Testis (tissue), 3 donors: ENCODE measurements around the gene SOWAHA. TPM values are rescaled to one million over a fixed set of nuclear protein-coding genes. Genes with fewer than 3 reads are reported as not detected.

Experiments used
- DNase-seq: peaks from one replicate; pipeline ENCODE4 v3.0.0-alpha.2; 2019
- H3K27ac ChIP-seq, 2 donors: fragments of 200-600 bp; sonication (generic); one replicate each; pipeline ENCODE4 v1.5.1; 2019
- H3K27me3 ChIP-seq: fragments of 200-600 bp; sonication (generic); one replicate; pipeline ENCODE4 v1.5.1; 2019
- H3K36me3 ChIP-seq: fragments of 200-600 bp; sonication (generic); one replicate; pipeline ENCODE4 v1.5.1; 2017; ENCODE audit warnings: low read depth; ENCODE audit errors: missing control alignments
- H3K4me1 ChIP-seq: fragments of 200-600 bp; sonication (generic); one replicate; pipeline ENCODE4 v1.5.1; 2019
- H3K4me3 ChIP-seq, 2 donors: fragments of 200-600 bp; sonication (generic); one replicate each; pipeline ENCODE4 v1.5.1; 2017 to 2019
- H3K9me3 ChIP-seq: fragments of 200-600 bp; sonication (generic); one replicate; pipeline ENCODE4 v1.5.1; 2017
- CTCF ChIP-seq, 3 experiments: fragments of 450-650 bp in 2 of 3; fragments of 200-600 bp in 1 of 3; sonication (generic) in 1 of 3; IDR thresholded peaks; one replicate each; pipeline ENCODE4 v1.5.1; 2016 to 2019; ENCODE audit warnings: antibody characterized with exemption in 3 of 3, mild to moderate bottlenecking in 2 of 3, moderate library complexity in 1 of 3
- POLR2A ChIP-seq: fragments of 450-650 bp; IDR thresholded peaks from one replicate; pipeline ENCODE4 v1.6.1; 2017; ENCODE audit warnings: antibody characterized with exemption, mild to moderate bottlenecking, moderate library complexity
- WGBS, 2 donors: methylation state at CpG; one replicate each; pipeline ENCODE4 v1.1.5; 2018; 5-methylcytosine and 5-hydroxymethylcytosine counted together
- intact Hi-C: fragments of 100-400 bp; cut with DNase I; formaldehyde crosslinking; loops from one replicate; pipeline ENCODE4 v1.15.1; 2023; ENCODE audit warnings: low total_unique reads
- polyA plus RNA-seq: library from polyadenylated mRNA; stranded (reverse); fragments of 350-450 nt; fragmentation: Illumina TruSeq; extraction: RNeasy Lipid Tissue Mini Kit (QIAGEN cat#74804); gene quantifications from one replicate; pipeline ENCODE4 v1.2.3, GENCODE V29; 2014; ENCODE audit warnings: low read depth, low replicate concordance; ENCODE audit not compliant: insufficient read depth
- total RNA-seq, 2 donors: library from RNA; depleted of rRNA; stranded (reverse); fragments of >200 nt; gene quantifications; one replicate each; pipeline ENCODE4 v1.2.3, GENCODE V29; 2016

SOWAHA gene
- total and polyA plus RNA-seq, 3 donors from 2014 or later: 0.46 to 1.3 (median 1.2) TPM

GRCh38 chr5:132813599-132814502 lies 749 bp downstream of the SOWAHA start:
- peak; percentile 22 for DNase-seq
- Histone ChIP-seq H3K4me1 (no peaks in the 10 kb centered on the region), H3K36me3 (no peaks in the 10 kb centered on the region), H3K9me3 (no peaks in the 10 kb centered on the region), H3K4me3 (peak overlapping the region; percentile 48 to 60), H3K27me3 (no peaks in the 10 kb centered on the region), H3K27ac (peak overlapping the region; percentile 29 to 45)
- 5% methylated on average over 56 of the region's 110 CpGs; no CpG with 5 or more reads in 1 of the 2 donors for WGBS, 2 donors
- TF ChIP-seq POLR2A (no peak), CTCF (IDR thresholded peaks at IDR 0.05) (no peak)
- intact Hi-C loops: no loop called here

GRCh38 chr5:132814503-132815294 lies 1.6 kb downstream of the SOWAHA start:
- peak overlapping the region; percentile 48 to 60 for H3K4me3 ChIP-seq
- H3K27me3 ChIP-seq: no peaks in the 10 kb centered on the region
- H3K36me3 ChIP-seq: no peaks in the 10 kb centered on the region
- 64 to 79% methylated on average over 32 to 37 of the region's 81 CpGs for WGBS, 2 donors
- TF ChIP-seq CTCF (IDR thresholded peaks at IDR 0.05) (no peak), POLR2A (no peak)
- H3K4me1 ChIP-seq: no peaks in the 10 kb centered on the region
- no peaks in the 10 kb centered on the region for H3K9me3 ChIP-seq
- peak; percentile 24 for DNase-seq
- intact Hi-C loops: no loop called here
- H3K27ac ChIP-seq: no peak overlapping the region

DNA sequence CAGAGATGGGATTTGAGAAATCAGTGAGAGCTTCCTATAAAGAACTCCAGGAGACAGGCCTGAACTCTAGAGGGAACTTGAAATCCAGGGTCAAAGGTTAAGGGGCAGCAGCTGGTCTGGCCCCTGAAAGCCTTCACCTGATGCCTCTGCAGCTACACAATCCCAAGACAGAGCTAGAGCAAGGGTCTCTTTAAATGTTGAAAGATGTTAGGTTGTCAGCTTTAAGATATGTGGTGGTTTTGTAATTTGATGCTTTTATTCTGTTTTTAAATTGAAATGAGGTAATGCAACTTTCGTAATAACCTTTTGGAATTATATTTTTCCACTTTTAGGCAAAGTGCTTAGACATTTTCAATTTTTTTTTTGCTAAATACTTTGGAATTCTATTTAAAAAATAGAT lies 2.4 kb downstream of the SOWAHA start:
- no peaks in the 10 kb centered on the region for H3K27me3 ChIP-seq
- H3K36me3 ChIP-seq: no peaks in the 10 kb centered on the region

GRCh38 chr5:132816083-132816482 lies 3.0 kb downstream of the SOWAHA start:
- H3K4me1 ChIP-seq: no peaks in the 10 kb centered on the region
- no peak overlapping the region for H3K27ac ChIP-seq
- WGBS, 2 donors: 71 to 86% methylated on average over 2 of the region's 2 CpGs
- intact Hi-C loops: no loop called here
- no peak for TF ChIP-seq CTCF (IDR thresholded peaks at IDR 0.05)
- TF ChIP-seq POLR2A: no peak
- no peaks in the 10 kb centered on the region for H3K9me3 ChIP-seq
- no peaks in the 10 kb centered on the region for H3K36me3 ChIP-seq
- H3K27me3 ChIP-seq: no peaks in the 10 kb centered on the region
- H3K4me3 ChIP-seq: no peak overlapping the region
- DNase-seq: no peak

More for the DNA sequence above, 2.4 kb downstream of the SOWAHA start:
- 87 to 98% methylated on average over 1 of the region's 1 CpG for WGBS, 2 donors
- no peak for DNase-seq
- TF ChIP-seq POLR2A: no peak
- no peak for TF ChIP-seq CTCF (IDR thresholded peaks at IDR 0.05)
- H3K4me3 ChIP-seq: no peak overlapping the region
- intact Hi-C loops: no loop called here
- H3K27ac ChIP-seq: no peak overlapping the region
- H3K4me1 ChIP-seq: no peaks in the 10 kb centered on the region
- no peaks in the 10 kb centered on the region for H3K9me3 ChIP-seq
